PC-3 (cell line): Measurements from ENCODE around the gene PANK3. TPM values are rescaled to one million over a fixed set of nuclear protein-coding genes. Genes with fewer than 3 reads are reported as not detected.
A peak's percentile ranks its signal among the peaks of the same experiment; 100 is the strongest.

Experiments used
- ATAC-seq: fragments of 200-7000 bp; cut with Tn5 transposase; 2 replicates; pipeline ENCODE4 v1.9.1; 2020; ENCODE audit warnings: mild to moderate bottlenecking, moderate library complexity
- Bru-seq: library from RNA; stranded (reverse); fragments of 400-500 nt; gene quantifications from one replicate; lab custom pipeline; 2021; lab: Mats Ljungman, UMichigan
- BruChase-seq, 2 experiments: library from RNA; stranded (reverse); fragments of 400-500 nt; gene quantifications; one replicate each; lab custom pipeline; 2021; lab: Mats Ljungman, UMichigan
- BruUV-seq: library from RNA; stranded (reverse); fragments of 400-500 nt; replicated peaks from 2 replicates; lab custom pipeline; 2021; lab: Mats Ljungman, UMichigan
- CTCF ChIA-PET: fragments of 300-600 bp; sonication (Branson Sonifier 250); formaldehyde crosslinking; loops from one replicate; lab custom pipeline; 2022; ENCODE audit warnings: antibody characterized with exemption; lab: Charles Lee
- POLR2A ChIA-PET: fragments of 300-600 bp; sonication (Branson Sonifier 250); formaldehyde crosslinking; loops from one replicate; lab custom pipeline; 2022; ENCODE audit warnings: antibody characterized with exemption; ENCODE audit not compliant: unreplicated experiment; lab: Charles Lee
- DNase-seq: peaks from one replicate; pipeline ENCODE4 v3.0.0-alpha.2; 2015
- H2AFZ ChIP-seq: fragments of 300-600 bp; sonication (generic); 2 replicates; pipeline ENCODE4 v1.6.0; 2016; ENCODE audit warnings: antibody characterized with exemption, low read length
- H3F3A ChIP-seq: fragments of 300-600 bp; sonication (generic); one replicate; pipeline ENCODE4 v1.6.0; 2017; ENCODE audit warnings: antibody characterized with exemption, low read length, control low read depth, mild to moderate bottlenecking; ENCODE audit not compliant: unreplicated experiment
- H3K27ac ChIP-seq: fragments of 300-600 bp; sonication (generic); 2 replicates; pipeline ENCODE4 v1.5.1; 2016; ENCODE audit warnings: mild to moderate bottlenecking, low read length
- H3K27me3 ChIP-seq: fragments of 300-600 bp; sonication (generic); 2 replicates; pipeline ENCODE4 v1.6.1; 2016; ENCODE audit warnings: low read length, mixed read lengths
- H3K36me3 ChIP-seq: fragments of 300-600 bp; sonication (generic); 2 replicates; pipeline ENCODE4 v1.6.1; 2016; ENCODE audit warnings: low read depth, mixed run types, low read length, mixed read lengths
- H3K4me1 ChIP-seq: fragments of 300-600 bp; sonication (generic); 2 replicates; pipeline ENCODE4 v1.5.1; 2016; ENCODE audit warnings: low read length; ENCODE audit not compliant: insufficient read depth
- H3K4me2 ChIP-seq: fragments of 300-600 bp; sonication (generic); 2 replicates; pipeline ENCODE4 v1.6.0; 2016; ENCODE audit warnings: low read length
- H3K4me3 ChIP-seq: fragments of 300-600 bp; sonication (generic); 2 replicates; pipeline ENCODE4 v1.5.1; 2016; ENCODE audit warnings: mild to moderate bottlenecking, low read length, mixed read lengths
- H3K79me2 ChIP-seq: fragments of 300-600 bp; sonication (generic); 2 replicates; pipeline ENCODE4 v1.6.1; 2017; ENCODE audit warnings: low read length, mixed read lengths
- H3K9ac ChIP-seq: fragments of 300-600 bp; sonication (generic); 2 replicates; pipeline ENCODE4 v1.6.0; 2016; ENCODE audit warnings: mild to moderate bottlenecking, low read length
- H3K9me2 ChIP-seq: fragments of 300-600 bp; sonication (generic); replicated peaks from 2 replicates; pipeline ENCODE4 v1.6.1; 2016; ENCODE audit warnings: mixed run types, low read length, mixed read lengths
- H3K9me3 ChIP-seq: fragments of 300-600 bp; sonication (generic); 2 replicates; pipeline ENCODE4 v1.6.1; 2016; ENCODE audit warnings: low read length, mixed read lengths
- H4K20me1 ChIP-seq: fragments of 300-600 bp; sonication (generic); 2 replicates; pipeline ENCODE4 v1.6.1; 2016; ENCODE audit warnings: low read length, mixed read lengths
- CTCF ChIP-seq: fragments of 300-600 bp; sonication (generic); conservative IDR thresholded peaks from 2 replicates; pipeline ENCODE4 v1.5.1; 2017; ENCODE audit warnings: antibody characterized with exemption, low read depth, mild to moderate bottlenecking, low read length
- EZH2 ChIP-seq: fragments of 300-600 bp; sonication (generic); IDR thresholded peaks from one replicate; pipeline ENCODE4 v1.6.1; 2017; ENCODE audit warnings: antibody characterized with exemption, mild to moderate bottlenecking, low read length; ENCODE audit not compliant: unreplicated experiment
- EZH2phosphoT487 ChIP-seq: fragments of 300-600 bp; sonication (generic); IDR thresholded peaks from 2 replicates; pipeline ENCODE4 v1.6.1; 2018; ENCODE audit warnings: mild to moderate bottlenecking, antibody characterized with exemption, low read length, borderline replicate concordance
- intact Hi-C: fragments of 100-400 bp; cut with micrococcal nuclease; formaldehyde crosslinking; loops from 2 replicates; pipeline ENCODE4 v1.9.0; 2023
- long read RNA-seq: library from polyadenylated mRNA; unstranded; transcript quantifications from one replicate; pipeline ENCODE4 v2.0.0, GENCODE V29; 2021; ENCODE audit not compliant: unreplicated experiment
- total RNA-seq: library from RNA; depleted of rRNA; stranded (reverse); fragments of >200 nt; gene quantifications from 2 replicates; pipeline ENCODE4 v1.2.3, GENCODE V29; 2014; rRNA removed

The PANK3 gene
- total RNA-seq: 21.5 and 22.7 TPM in 2 replicates
- Bru-seq, nascent RNA: percentile 93 among the genes with signal in this experiment
- percentile 96 among the genes with signal in this experiment for BruChase-seq, experiment 1, labeled RNA remaining after a 6-hour chase
- BruChase-seq, experiment 2, labeled RNA remaining after a 2-hour chase: percentile 97 among the genes with signal in this experiment
- long read RNA-seq, full-length matches to known transcripts: 26 of 49 reads
- long read RNA-seq, partial matches to known transcripts: 4 of 49 reads
- long read RNA-seq, other reads (novel, unspliced or antisense): 19 of 49 reads

DNA sequence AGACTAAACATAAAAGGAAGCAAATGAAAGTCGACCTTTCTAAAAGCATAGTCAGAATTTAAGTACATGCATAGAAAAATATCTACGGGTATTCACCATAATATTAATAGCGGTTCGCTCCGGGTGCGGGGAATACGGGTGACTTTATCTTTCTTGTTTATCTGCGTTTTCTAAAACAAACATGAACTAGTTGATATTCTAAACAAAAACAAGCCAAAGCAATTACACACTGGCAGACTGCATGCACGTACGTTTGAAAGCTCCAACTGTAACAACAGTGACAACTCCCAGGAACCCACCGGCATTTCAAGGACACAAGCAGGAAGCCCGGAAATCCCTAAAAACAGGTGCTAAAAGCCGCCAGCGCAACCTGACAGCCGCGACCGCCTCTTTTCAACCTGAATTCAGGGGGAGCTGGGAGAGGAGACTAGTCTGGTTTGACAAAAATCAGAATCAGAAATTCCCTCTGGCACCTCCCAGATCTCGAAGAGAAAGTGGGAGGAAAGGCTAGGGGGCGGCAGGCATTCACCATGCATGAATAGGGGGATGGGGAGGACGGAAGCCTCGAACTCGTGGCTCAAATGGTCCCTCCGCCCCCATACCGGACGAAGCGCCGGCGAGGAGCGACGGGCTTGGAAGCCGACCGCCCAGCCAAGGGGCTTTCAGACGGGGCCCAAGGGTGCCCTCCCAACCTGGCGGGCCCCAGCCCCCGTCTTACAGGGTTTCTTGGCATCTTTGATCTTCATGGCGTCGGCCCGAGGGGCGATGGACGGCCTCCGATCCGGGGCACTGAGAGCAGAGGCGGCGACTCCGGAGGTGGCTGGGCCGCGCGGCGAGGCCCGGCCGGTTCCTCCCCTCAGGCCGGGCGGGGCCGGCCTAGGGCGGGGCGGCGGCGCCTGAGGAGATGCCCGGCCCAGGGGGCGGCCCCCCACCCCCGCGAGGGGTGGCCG lies at the start of gene PANK3:
Gene PANK3 (minus strand): TSS at position 831 of the 950 bp plus-strand sequence. CDS start 85 bp downstream, at position 746.
- Histone ChIP-seq H3K4me3 (peak within 1 kb of the TSS; percentile 97), H2AFZ (peak within 1 kb of the TSS; percentile 86), H3K9me2 (no peaks in the 10 kb centered on the region), H3K36me3 (peaks cover 6% of the 10 kb centered on the region; the same call in 1 of the 2 replicates), H3K9me3 (no peaks in the 10 kb centered on the region), H3K9ac (peak within 1 kb of the TSS; percentile 94), H4K20me1 (peaks cover 34% of the 10 kb centered on the region), H3K79me2 (peaks cover 51% of the 10 kb centered on the region), H3K4me2 (peak within 1 kb of the TSS; percentile 99), H3K27ac (peak within 1 kb of the TSS; percentile 74), H3K4me1 (peaks cover 17% of the 10 kb centered on the region), H3K27me3 (no peaks in the 10 kb centered on the region), H3F3A (no peaks in the 10 kb centered on the region)
- peak; percentile 76 for ATAC-seq
- ChIA-PET POLR2A (interaction anchor here (0.6 kb wide), 1 partner anchor 11 kb away, joined by 3 read pairs; no protein-coding TSS in a partner anchor), CTCF (no interaction called here)
- intact Hi-C loops: loop anchor here (1.0 kb wide), 3 partner anchors 10 to 77 kb away; no protein-coding TSS in a partner anchor
- no peak for DNase-seq
- TF ChIP-seq EZH2phosphoT487: no peak
- TF ChIP-seq CTCF: no peak
- TF ChIP-seq EZH2: no peak
- BruUV-seq: no TSS peak

GRCh38 chr5:168624850-168625364 lies 45.7 kb upstream of the PANK3 start:
- H2AFZ ChIP-seq: no peak overlapping the region
- H3K79me2 ChIP-seq: no peaks in the 10 kb centered on the region
- ChIA-PET CTCF (no interaction called here), POLR2A (no interaction called here)
- no peak overlapping the region for H3K4me2 ChIP-seq
- DNase-seq (no peak), ATAC-seq (no peak)
- no peak overlapping the region for H3K9ac ChIP-seq
- intact Hi-C loops: no loop called here
- TF ChIP-seq CTCF: no peak
- no peaks in the 10 kb centered on the region for H3K36me3 ChIP-seq
- no peaks in the 10 kb centered on the region for H4K20me1 ChIP-seq
- H3K9me3 ChIP-seq: no peaks in the 10 kb centered on the region
- no peak overlapping the region for H3K4me3 ChIP-seq
- H3K27ac ChIP-seq: no peak overlapping the region
- H3K9me2 ChIP-seq: no peaks in the 10 kb centered on the region
- BruUV-seq: no TSS peak
- H3F3A ChIP-seq: no peaks in the 10 kb centered on the region
- H3K4me1 ChIP-seq: no peaks in the 10 kb centered on the region
- no peaks in the 10 kb centered on the region for H3K27me3 ChIP-seq
